PC-9 (cell line): ENCODE data around the gene MAP2K5. TPM values are rescaled to one million over a fixed set of nuclear protein-coding genes. Genes with fewer than 3 reads are reported as not detected.

Source experiments
- BruUV-seq: library from RNA; stranded (reverse); fragments of 400-500 nt; replicated peaks from 2 replicates; lab custom pipeline; 2021; lab: Mats Ljungman, UMichigan
- CTCF ChIA-PET: fragments of 300-600 bp; sonication (Branson Sonifier 250); formaldehyde crosslinking; loops from one replicate; lab custom pipeline; 2022; ENCODE audit warnings: antibody characterized with exemption; lab: Charles Lee
- POLR2A ChIA-PET: fragments of 300-600 bp; sonication (Branson Sonifier 250); formaldehyde crosslinking; loops from one replicate; lab custom pipeline; 2022; ENCODE audit warnings: antibody characterized with exemption; ENCODE audit not compliant: unreplicated experiment; lab: Charles Lee
- DNase-seq, 2 experiments: peaks; one replicate each; pipeline versions ENCODE4 v3.0.0 to v3.0.0-alpha.2; 2015 to 2022; ENCODE audit warnings: mixed read lengths in 1 of 2
- H2AFZ ChIP-seq: fragments of 200-600 bp; sonication (generic); 2 replicates; pipeline ENCODE4 v1.8.1; 2017; ENCODE audit warnings: antibody characterized with exemption
- H3F3A ChIP-seq: fragments of 200-600 bp; sonication (generic); 2 replicates; pipeline ENCODE4 v1.8.1; 2017; ENCODE audit warnings: antibody characterized with exemption, mild to moderate bottlenecking, low read depth; ENCODE audit not compliant: insufficient read depth
- H3K27ac ChIP-seq: fragments of 200-600 bp; sonication (generic); 2 replicates; pipeline ENCODE4 v1.6.1; 2016; ENCODE audit warnings: mixed run types
- H3K27me3 ChIP-seq: fragments of 200-600 bp; sonication (generic); 2 replicates; pipeline ENCODE4 v1.6.1; 2016; ENCODE audit warnings: low read depth, mixed run types; ENCODE audit not compliant: insufficient read depth
- H3K36me3 ChIP-seq: fragments of 200-600 bp; sonication (generic); 2 replicates; pipeline ENCODE4 v1.6.1; 2016; ENCODE audit warnings: low read depth, mixed run types
- H3K4me1 ChIP-seq: fragments of 200-600 bp; sonication (generic); replicated peaks from 2 replicates; pipeline ENCODE4 v1.6.1; 2016; ENCODE audit warnings: mixed run types; ENCODE audit not compliant: insufficient read depth
- H3K4me2 ChIP-seq: fragments of 200-600 bp; sonication (generic); 2 replicates; pipeline ENCODE4 v1.6.1; 2017; ENCODE audit warnings: mixed run types
- H3K4me3 ChIP-seq: fragments of 200-600 bp; sonication (generic); 2 replicates; pipeline ENCODE4 v1.6.1; 2016; ENCODE audit warnings: mixed run types
- H3K79me2 ChIP-seq: fragments of 200-600 bp; sonication (generic); 2 replicates; pipeline ENCODE4 v1.6.1; 2017; ENCODE audit warnings: low read depth, mixed run types
- H3K9me2 ChIP-seq: fragments of 200-600 bp; sonication (generic); 2 replicates; pipeline ENCODE4 v1.8.1; 2017; ENCODE audit warnings: mild to moderate bottlenecking; ENCODE audit not compliant: insufficient read depth
- H3K9me3 ChIP-seq: fragments of 200-600 bp; sonication (generic); 2 replicates; pipeline ENCODE4 v1.8.1; 2016; ENCODE audit warnings: low read depth; ENCODE audit not compliant: insufficient read depth
- H4K20me1 ChIP-seq: fragments of 200-600 bp; sonication (generic); 2 replicates; pipeline ENCODE4 v1.8.1; 2017; ENCODE audit not compliant: insufficient read depth
- CTCF ChIP-seq: fragments of 200-600 bp; sonication (generic); conservative IDR thresholded peaks from 2 replicates; pipeline ENCODE4 v1.6.1; 2017; ENCODE audit warnings: mixed run types, antibody characterized with exemption, mild to moderate bottlenecking, moderate library complexity
- EZH2 ChIP-seq: fragments of 200-600 bp; sonication (generic); IDR thresholded peaks from 2 replicates; pipeline ENCODE4 v1.8.0; 2017; ENCODE audit warnings: antibody characterized with exemption, low read depth
- intact Hi-C: fragments of 100-400 bp; cut with micrococcal nuclease; formaldehyde crosslinking; loops from one replicate; pipeline ENCODE4 v1.10.0; 2022; ENCODE audit not compliant: unreplicated experiment
- total RNA-seq: library from RNA; stranded (reverse); gene quantifications from 2 replicates; pipeline ENCODE4 v1.2.3, GENCODE V29; 2021

The MAP2K5 gene
- total RNA-seq, 1 experiment from 2014 or later: 26.9 TPM

GRCh38 chr15:67585681-67586080, 43.2 kb downstream of the MAP2K5 start:
- H3K4me3 ChIP-seq: no peak overlapping the region
- no peaks in the 10 kb centered on the region for H3K36me3 ChIP-seq
- ChIA-PET CTCF (no interaction called here), POLR2A (no interaction called here)
- no peak for TF ChIP-seq EZH2
- no peak for TF ChIP-seq CTCF
- H3F3A ChIP-seq: no peaks in the 10 kb centered on the region
- no peak overlapping the region for H3K4me2 ChIP-seq
- BruUV-seq: no TSS peak
- H3K27me3 ChIP-seq: no peaks in the 10 kb centered on the region
- H3K27ac ChIP-seq: no peak overlapping the region
- H2AFZ ChIP-seq: no peak overlapping the region
- no peak for DNase-seq
- no peaks in the 10 kb centered on the region for H3K79me2 ChIP-seq
- no peaks in the 10 kb centered on the region for H3K4me1 ChIP-seq
- H4K20me1 ChIP-seq: no peaks in the 10 kb centered on the region
- no peaks in the 10 kb centered on the region for H3K9me2 ChIP-seq
- H3K9me3 ChIP-seq: no peaks in the 10 kb centered on the region
- intact Hi-C loops: no loop called here

GRCh38 chr15:67587331-67587730, 44.8 kb downstream of the MAP2K5 start:
- no peak overlapping the region for H3K4me2 ChIP-seq
- H3F3A ChIP-seq: no peaks in the 10 kb centered on the region
- TF ChIP-seq CTCF (no peak), EZH2 (no peak)
- H3K27ac ChIP-seq: no peak overlapping the region
- H3K9me2 ChIP-seq: no peaks in the 10 kb centered on the region
- ChIA-PET CTCF (no interaction called here), POLR2A (interaction anchor here (0.5 kb wide), 1 partner anchor 9 kb away, joined by 3 read pairs; no protein-coding TSS in a partner anchor)
- intact Hi-C loops: no loop called here
- no peaks in the 10 kb centered on the region for H3K36me3 ChIP-seq
- H3K79me2 ChIP-seq: no peaks in the 10 kb centered on the region
- H3K9me3 ChIP-seq: no peaks in the 10 kb centered on the region
- no TSS peak for BruUV-seq
- no peak overlapping the region for H3K4me3 ChIP-seq
- H3K27me3 ChIP-seq: no peaks in the 10 kb centered on the region
- H2AFZ ChIP-seq: no peak overlapping the region
- no peak for DNase-seq
- H4K20me1 ChIP-seq: no peaks in the 10 kb centered on the region
- H3K4me1 ChIP-seq: no peaks in the 10 kb centered on the region

GRCh38 chr15:67587754-67588153, 45.3 kb downstream of the MAP2K5 start:
- no peaks in the 10 kb centered on the region for H3K79me2 ChIP-seq
- no peak overlapping the region for H3K27ac ChIP-seq
- DNase-seq: no peak
- no peak for TF ChIP-seq EZH2
- no peak for TF ChIP-seq CTCF
- BruUV-seq: no TSS peak
- no peaks in the 10 kb centered on the region for H3K9me2 ChIP-seq
- H2AFZ ChIP-seq: no peak overlapping the region
- CTCF ChIA-PET: no interaction called here
- POLR2A ChIA-PET: interaction anchor here (0.5 kb wide), 1 partner anchor 9 kb away, joined by 3 read pairs; no protein-coding TSS in a partner anchor
- no peak overlapping the region for H3K4me2 ChIP-seq
- H4K20me1 ChIP-seq: no peaks in the 10 kb centered on the region
- no peaks in the 10 kb centered on the region for H3F3A ChIP-seq
- H3K9me3 ChIP-seq: no peaks in the 10 kb centered on the region
- no peaks in the 10 kb centered on the region for H3K36me3 ChIP-seq
- H3K4me3 ChIP-seq: no peak overlapping the region
- intact Hi-C loops: no loop called here
- no peaks in the 10 kb centered on the region for H3K4me1 ChIP-seq
- no peaks in the 10 kb centered on the region for H3K27me3 ChIP-seq
